ENCODE data around the gene TBC1D21.

The TBC1D21 gene, protein sequence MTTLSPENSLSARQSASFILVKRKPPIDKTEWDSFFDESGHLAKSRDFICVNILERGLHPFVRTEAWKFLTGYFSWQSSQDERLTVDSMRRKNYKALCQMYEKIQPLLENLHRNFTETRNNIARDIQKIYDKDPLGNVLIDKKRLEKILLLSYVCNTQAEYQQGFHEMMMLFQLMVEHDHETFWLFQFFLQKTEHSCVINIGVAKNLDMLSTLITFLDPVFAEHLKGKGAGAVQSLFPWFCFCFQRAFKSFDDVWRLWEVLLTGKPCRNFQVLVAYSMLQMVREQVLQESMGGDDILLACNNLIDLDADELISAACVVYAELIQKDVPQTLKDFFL

DNA sequence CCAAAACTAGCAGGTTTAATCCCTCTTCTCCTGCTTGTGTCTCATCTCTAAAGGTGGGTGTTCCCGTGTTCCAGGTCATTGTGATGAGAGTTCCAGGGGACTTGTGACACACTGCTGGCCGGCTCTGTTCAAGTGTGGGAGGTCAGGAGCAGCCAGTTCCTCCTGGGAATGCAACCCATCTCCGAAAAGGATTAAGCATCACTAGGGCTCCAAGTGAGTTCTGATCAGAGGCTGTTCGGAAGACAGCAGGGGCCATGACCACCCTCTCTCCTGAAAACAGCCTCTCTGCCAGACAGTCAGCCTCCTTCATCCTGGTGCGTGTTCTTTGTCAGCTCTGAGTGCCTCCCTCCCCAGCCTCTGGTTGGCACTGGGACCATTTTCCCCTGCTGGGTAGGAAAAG, at the start of gene TBC1D21:
Gene TBC1D21, plus strand, starts transcription at position 109 of the 400 bp plus-strand sequence. Its CDS starts 146 bp downstream, at position 255.
- in situ Hi-C loops (cut with MboI; ENCODE audit: low sequenced_read_pairs), result no loop called here

DNA sequence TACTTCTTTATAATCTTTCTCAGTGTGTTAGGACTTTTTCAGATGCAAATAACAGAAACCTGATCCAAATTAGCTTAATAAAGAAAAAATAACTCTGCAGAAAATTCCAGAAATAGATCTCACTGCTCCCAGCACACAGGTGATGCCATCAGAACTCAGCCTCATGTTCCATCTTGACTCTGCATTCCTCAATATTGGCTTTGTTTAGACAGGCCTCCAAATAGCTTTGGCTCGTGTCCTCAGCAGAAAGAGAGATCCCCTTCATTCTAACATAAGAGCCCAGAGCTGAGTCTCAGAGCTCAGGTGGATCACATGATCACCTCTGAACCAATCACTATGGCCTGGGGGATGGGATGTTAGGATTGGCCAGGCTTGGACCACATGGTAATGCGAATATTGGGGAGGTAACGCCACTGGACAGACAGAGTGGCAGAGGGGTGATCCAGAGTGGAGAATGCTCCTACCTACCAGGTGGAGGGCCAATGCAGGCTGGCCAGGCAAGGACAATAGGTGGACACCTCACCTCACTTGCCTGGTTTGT, 46.6 kb upstream of the TBC1D21 start:
- in situ Hi-C loops (cut with MboI; ENCODE audit: low sequenced_read_pairs), result no loop called here

DNA sequence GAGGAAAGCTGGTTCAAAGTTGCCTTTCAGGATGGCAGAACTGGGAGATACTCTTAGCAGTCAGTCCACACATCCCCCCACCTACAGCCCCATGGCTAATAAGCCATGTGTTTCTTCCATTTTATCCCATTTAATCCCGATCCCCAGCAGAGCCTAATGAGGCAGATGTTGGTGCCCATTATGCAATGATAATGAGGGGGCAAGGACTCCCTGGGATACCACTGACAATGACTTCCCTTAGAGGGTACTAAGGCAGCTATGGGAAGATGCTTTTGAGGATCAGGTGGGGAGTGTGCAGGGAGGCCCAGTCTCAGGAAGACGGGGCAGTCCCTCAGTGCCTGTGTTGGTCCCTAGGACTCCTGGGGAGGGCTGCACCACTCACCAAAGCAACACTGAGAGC, 43.8 kb upstream of the TBC1D21 start:
- in situ Hi-C loops (cut with MboI; ENCODE audit: low sequenced_read_pairs), result no loop called here

- in situ Hi-C loops (cut with MboI; ENCODE audit: low sequenced_read_pairs), result no loop called here
Observed at GRCh38 chr15:73832657-73833056, 40.7 kb upstream of the TBC1D21 start.

GRCh38 chr15:73836845-73837244, 36.5 kb upstream of the TBC1D21 start:
- in situ Hi-C loops (cut with MboI; ENCODE audit: low sequenced_read_pairs), result no loop called here

DNA sequence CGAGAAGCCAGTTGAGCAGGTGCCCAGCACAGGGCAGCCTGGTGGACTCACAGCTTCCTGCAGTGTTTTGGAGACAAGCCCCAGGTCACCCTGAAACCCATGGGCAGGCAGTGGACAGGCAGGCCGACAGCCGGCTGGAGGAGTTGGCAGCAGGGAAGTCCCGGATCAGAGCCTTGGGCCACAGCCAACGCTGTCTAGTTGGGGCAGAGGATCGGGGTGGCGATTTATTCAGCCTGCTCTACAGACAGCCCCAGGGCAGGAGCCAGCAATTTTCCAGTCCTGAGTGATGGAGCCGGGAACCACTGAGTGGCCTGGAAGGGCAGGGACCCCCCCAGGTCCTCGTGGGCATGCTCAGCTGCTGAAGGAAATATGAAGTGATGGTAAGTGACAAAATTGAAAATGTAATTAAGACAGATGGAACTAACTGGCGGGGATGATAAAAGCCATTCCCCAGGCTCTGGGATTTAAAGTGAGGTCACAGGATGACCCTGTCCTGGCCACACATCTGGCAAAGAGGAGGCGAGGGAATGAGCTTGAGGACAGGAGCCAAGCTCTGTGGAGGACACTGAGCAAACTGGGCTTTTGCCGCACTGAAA, 34.4 kb upstream of the TBC1D21 start:
- in situ Hi-C loops (cut with MboI; ENCODE audit: low sequenced_read_pairs), result no loop called here

DNA sequence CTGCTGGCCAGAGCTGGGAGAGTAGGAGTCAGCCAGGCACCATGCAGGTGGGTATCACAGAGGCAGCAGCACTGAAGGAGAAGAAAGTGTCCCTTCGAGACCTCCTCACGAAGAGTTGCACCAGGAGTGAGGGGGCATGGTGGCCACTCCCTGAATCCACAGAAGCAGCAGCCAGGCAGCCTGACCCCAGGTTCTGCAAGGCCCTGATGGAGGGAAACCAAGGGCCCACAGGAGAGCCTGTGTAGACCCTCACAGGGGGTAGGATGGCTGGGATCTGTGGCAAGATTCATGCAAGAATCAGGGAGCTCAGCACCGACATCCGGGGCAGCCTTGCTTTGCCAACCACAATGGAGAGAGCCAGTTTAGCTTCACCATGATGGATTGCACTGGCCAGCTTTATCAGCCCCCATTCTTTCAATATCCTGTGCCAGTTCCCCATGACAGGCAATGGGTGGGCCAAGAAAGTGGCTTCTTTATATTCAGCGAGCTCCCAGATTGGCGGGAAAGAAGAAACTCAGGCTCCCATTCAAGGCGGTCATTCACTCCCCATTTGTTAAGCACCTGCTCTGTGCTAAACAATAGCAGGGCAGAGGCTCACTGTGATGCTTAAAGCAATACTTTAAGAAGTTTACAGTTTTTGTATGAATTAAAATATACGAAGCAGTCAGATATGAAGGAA, 33.5 kb upstream of the TBC1D21 start:
- in situ Hi-C loops (cut with MboI; ENCODE audit: low sequenced_read_pairs), result no loop called here

- in situ Hi-C loops (cut with MboI; ENCODE audit: low sequenced_read_pairs), result no loop called here
Observed at GRCh38 chr15:73840771-73841170, 32.6 kb upstream of the TBC1D21 start.

DNA sequence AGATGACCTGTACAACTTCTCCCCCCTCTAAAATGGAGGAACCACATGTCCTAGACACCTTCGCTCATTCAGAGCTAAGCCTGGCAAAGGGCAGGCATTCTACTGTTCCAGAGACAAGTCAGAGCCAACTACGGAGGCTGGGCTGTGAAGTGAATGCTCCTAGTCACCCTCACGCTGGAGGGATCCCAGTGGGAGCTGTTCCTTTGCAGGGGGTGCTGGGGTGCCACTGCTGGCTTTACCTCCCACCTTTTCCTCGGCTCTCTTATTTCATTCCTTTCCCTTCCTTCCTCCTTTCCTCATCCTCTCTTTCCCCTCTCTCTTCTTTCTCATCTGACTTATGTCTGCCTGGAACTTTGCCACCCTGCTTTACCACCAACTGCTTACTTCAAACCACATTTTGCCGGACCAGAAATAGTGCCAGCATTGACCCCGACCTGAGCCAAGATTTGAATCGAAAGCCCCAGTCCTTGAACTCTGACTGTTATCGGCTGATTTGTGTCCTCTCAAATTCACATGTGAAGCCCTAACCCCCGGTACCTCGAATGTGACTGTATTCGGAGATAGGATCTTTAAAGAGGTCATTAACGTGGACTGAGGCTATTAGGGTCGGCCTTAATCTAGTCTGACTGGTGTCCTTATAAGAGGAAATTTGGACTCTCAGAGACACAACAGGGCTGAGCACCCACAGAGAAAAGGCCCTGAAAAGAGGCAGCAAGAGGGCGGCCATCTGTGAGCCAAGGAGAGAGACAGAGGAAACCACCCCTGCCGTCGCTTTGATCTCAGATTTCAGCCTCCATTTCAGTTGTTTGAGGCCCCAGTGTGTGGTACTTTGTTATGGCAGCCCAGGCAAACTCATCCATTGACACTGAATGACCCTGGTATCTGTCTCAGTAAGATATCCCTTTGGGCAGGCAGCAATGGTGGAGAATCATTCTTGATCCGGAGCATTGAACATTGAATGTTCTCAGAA, 31.3 kb upstream of the TBC1D21 start:
- in situ Hi-C loops (cut with MboI; ENCODE audit: low sequenced_read_pairs), result no loop called here

DNA sequence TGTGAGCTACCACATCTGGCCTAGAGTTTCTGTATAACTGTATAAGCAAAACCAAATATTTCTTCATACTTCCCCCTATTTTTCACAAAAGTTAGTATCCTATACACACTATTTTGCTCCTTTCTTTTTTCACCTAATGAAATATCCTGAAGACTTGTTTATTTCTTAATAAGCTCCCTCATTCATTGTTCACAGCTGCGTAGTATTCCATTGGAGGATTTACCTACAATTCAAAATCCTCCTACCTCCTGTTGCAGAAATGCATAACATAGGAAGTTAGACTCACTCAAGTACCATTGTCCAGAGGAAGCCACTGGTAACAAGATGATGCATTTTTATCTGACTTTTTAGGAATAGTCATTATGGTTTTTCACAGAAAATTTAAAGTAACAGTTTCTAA, 29.6 kb upstream of the TBC1D21 start:
- in situ Hi-C loops (cut with MboI; ENCODE audit: low sequenced_read_pairs), result no loop called here

- in situ Hi-C loops (cut with MboI; ENCODE audit: low sequenced_read_pairs), result no loop called here
Observed at GRCh38 chr15:73844356-73844755, 29.0 kb upstream of the TBC1D21 start.

GRCh38 chr15:73845507-73845906, 27.9 kb upstream of the TBC1D21 start:
- in situ Hi-C loops (cut with MboI; ENCODE audit: low sequenced_read_pairs), result no loop called here

DNA sequence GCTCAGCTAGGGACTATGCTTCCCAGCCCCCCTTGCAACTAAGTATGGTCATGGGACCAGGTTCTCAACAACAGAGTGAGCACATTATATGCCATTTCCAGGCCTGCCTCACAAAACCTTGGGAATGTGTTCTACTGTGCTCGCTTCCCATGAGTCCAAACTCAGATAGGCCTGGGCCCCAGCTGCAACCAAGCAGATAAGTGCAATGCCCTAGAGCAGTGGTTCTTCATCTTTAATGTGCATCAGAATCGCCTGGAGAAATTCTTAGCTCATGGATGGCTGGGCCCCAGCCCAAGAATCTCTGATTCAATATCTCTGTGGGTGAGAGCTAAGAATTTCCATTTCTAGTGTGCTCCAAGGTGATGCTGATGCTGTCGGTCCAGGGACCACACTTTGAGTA, 27.5 kb upstream of the TBC1D21 start:
- in situ Hi-C loops (cut with MboI; ENCODE audit: low sequenced_read_pairs), result no loop called here

GRCh38 chr15:73849641-73850040, 23.7 kb upstream of the TBC1D21 start:
- in situ Hi-C loops (cut with MboI; ENCODE audit: low sequenced_read_pairs), result no loop called here

DNA sequence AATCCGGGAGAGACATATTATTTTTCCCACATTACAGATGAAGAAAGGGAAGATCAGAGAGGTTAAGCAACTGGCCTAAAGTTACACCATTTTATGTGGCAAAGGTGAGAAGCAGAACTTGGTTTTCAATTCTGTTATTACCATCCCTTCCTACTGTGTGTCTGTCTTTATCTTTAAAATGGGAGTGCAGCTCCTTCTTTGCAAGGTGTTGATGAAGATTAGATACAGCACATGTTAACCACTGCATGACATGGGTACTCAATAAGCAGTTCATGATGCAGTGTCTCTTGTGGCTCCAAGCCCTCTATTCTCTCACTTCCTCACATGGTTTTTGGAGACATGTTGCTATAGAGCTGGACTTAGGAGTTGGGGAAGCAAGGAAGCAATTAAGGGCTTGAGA, 23.1 kb upstream of the TBC1D21 start:
- in situ Hi-C loops (cut with MboI; ENCODE audit: low sequenced_read_pairs), result no loop called here

GRCh38 chr15:73851689-73852088, 21.7 kb upstream of the TBC1D21 start:
- in situ Hi-C loops (cut with MboI; ENCODE audit: low sequenced_read_pairs), result no loop called here

DNA sequence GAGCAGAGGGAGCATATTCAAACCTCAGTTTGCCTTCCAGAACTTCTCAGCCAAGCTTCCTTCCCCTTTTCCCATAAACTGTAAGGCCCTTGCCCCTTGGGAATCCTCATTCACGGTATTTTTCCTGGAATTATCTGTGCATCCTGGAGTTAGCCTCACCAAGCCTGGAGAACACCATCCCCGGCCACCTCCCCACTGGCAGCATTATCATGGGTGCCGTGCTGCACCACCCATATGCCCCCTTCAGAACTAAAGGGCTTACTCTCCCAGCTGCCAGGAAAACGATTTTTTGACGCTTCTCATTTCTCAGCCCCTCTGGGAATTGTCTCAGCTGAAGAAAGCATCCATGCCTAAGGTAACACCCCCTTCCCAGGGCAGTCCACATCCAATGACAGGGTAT, 20.9 kb upstream of the TBC1D21 start:
- in situ Hi-C loops (cut with MboI; ENCODE audit: low sequenced_read_pairs), result no loop called here

DNA sequence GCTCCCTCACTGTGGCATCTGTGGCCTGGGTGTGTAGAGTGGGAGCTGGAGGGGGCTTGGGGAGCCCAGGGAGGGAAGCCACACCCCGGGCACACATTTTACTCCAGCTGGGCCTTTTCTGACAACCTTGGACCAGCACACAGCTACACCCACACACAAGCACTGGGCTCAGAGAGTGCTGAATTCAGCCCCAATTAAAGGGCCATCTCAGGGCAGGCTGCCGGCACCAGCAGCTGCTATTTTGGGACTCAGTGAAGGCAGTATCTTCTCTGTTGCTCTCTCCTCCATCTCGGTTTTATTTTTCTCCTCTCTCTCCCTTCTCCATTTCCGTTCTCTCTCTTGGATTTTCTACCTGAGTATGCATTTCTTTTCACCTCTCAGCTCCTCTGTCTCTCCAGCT, 19.1 kb upstream of the TBC1D21 start:
- in situ Hi-C loops (cut with MboI; ENCODE audit: low sequenced_read_pairs), result no loop called here

GRCh38 chr15:73856458-73857192, 16.7 kb upstream of the TBC1D21 start:
- in situ Hi-C loops (cut with MboI; ENCODE audit: low sequenced_read_pairs), result no loop called here
